H1 (cell line): ENCODE results near the gene PIK3C2G. TPM values are rescaled to one million over a fixed set of nuclear protein-coding genes. Genes with fewer than 3 reads are reported as not detected.

ENCODE experiments used
- CBX8 ChIP-seq: fragments of 300-800, 300-1000 bp; sonication (generic); IDR thresholded peaks from 2 replicates; pipeline ENCODE4 v1.7.1; 2016; ENCODE audit warnings: low read depth, low read length, borderline replicate concordance
- KDM4A ChIP-seq: IDR thresholded peaks from one replicate; pipeline ENCODE4 v1.7.1; 2012; ENCODE audit warnings: low read depth, mild to moderate bottlenecking, moderate library complexity, low read length, inconsistent platforms; ENCODE audit not compliant: severe bottlenecking
- KDM5A ChIP-seq: fragments of 200-600 bp; IDR thresholded peaks from 2 replicates; pipeline ENCODE4 v1.7.1; 2012; ENCODE audit warnings: mild to moderate bottlenecking, low read length, inconsistent platforms, mixed read lengths
- NANOG ChIP-seq: IDR thresholded peaks from 2 replicates; pipeline ENCODE4 v1.6.1; 2011; ENCODE audit warnings: low read length, low read depth, mild to moderate bottlenecking, inconsistent platforms; ENCODE audit not compliant: insufficient read depth, poor library complexity, severe bottlenecking
- RFX5 ChIP-seq: IDR thresholded peaks from 2 replicates; pipeline ENCODE4 v1.6.1; 2011; ENCODE audit warnings: low read depth, low read length, improper control_type of control experiment, borderline replicate concordance
- SAP30 ChIP-seq: fragments of 300-600 bp; sonication (generic); IDR thresholded peaks from 2 replicates; pipeline ENCODE4 v1.7.1; 2012; ENCODE audit warnings: low read length, moderate library complexity, mild to moderate bottlenecking, inconsistent platforms; ENCODE audit not compliant: insufficient read depth, insufficient replicate concordance
- polyA plus RNA-seq, 7 experiments: library from polyadenylated mRNA; depleted of rRNA in 3 of 7; stranded (reverse) in 5 of 7; unstranded in 2 of 7; fragments of >200 nt in 5 of 7; fragments of 200-250 nt in 2 of 7; gene quantifications; 1 replicate in 5 of 7; 2 replicates in 1 of 7; 4 replicates in 1 of 7; pipeline versions ENCODE4 v1.2.1 to v1.2.3, GENCODE V29; 2011 to 2013; ENCODE audit warnings: missing spikeins in 2 of 7, mixed read lengths in 2 of 7
- total RNA-seq: library from RNA; stranded (reverse); fragmentation: NEBNext Ultra II Directional; extraction: Animal tissue kit (Norgen Biotek cat#: 25700); gene quantifications from 2 replicates; pipeline ENCODE4 v1.2.1, GENCODE V29; 2021
- TF ChIP-seq, protein P1 (sequence below): IDR thresholded peaks from 2 replicates; pipeline ENCODE4 v1.6.1; 2012; ENCODE audit warnings: inconsistent platforms

Gene PIK3C2G
- total and polyA plus RNA-seq, 2 of the 8 experiments (the other 6 are each of a cell fraction or from before 2014, with no cell fraction given) = not detected

DNA sequence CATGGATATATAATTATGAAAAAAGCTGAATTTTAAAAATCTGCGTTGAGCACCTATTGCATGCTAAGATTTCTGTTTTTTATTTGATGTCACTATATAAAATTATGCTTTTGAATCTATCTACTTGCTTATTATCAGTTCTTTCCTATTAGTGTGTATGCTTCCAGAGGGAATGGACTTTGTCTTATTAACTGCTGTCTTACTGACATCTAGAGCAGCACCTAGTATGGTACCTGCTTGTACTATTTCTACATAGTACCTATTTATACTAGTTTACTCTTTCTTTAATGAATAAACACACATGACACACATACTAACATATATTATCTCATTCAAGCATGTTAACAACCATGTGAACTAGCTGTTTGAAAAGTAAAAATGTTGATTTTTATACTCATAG is 38.6 kb upstream of the PIK3C2G start (continued):
- TF ChIP-seq SAP30 = no peak
- TF ChIP-seq KDM4A = no peak
- TF ChIP-seq KDM5A = no peak
- TF ChIP-seq, protein P1, sequence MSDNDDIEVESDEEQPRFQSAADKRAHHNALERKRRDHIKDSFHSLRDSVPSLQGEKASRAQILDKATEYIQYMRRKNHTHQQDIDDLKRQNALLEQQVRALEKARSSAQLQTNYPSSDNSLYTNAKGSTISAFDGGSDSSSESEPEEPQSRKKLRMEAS = no peak
- no peak for TF ChIP-seq NANOG
- TF ChIP-seq RFX5 = no peak
- TF ChIP-seq CBX8 = no peak
